Measurements from ENCODE around the gene CEP131. TPM values are rescaled to one million over a fixed set of nuclear protein-coding genes. Genes with fewer than 3 reads are reported as not detected.

Gene CEP131
- total RNA-seq, 2 donors from 2014 or later, result 23.2 to 28.0 TPM

- Histone ChIP-seq H3K27me3 (ENCODE audit: control insufficient read depth, insufficient read depth, low read length, poor library complexity, severe bottlenecking) (no peaks in the 10 kb centered on the region), H3K4me3 (ENCODE audit: low read length) (no peak overlapping the region), H3K27ac (ENCODE audit: low read depth, low read length) (no peak overlapping the region), H3K36me3 (ENCODE audit: control insufficient read depth, insufficient read depth, low read length) (no peaks in the 10 kb centered on the region), H3K4me1 (ENCODE audit: control insufficient read depth, insufficient read depth, low read length) (no peaks in the 10 kb centered on the region), H3K9me3 (ENCODE audit: control insufficient read depth, low read length) (no peaks in the 10 kb centered on the region), H3K9ac (ENCODE audit: extremely low read depth, low read length, poor library complexity, severe bottlenecking) (no peak overlapping the region)
- H3K27ac Mint-ChIP-seq, result no peak overlapping the region
- H3K36me3 Mint-ChIP-seq (ENCODE audit: low read depth), result no peaks in the 10 kb centered on the region
- no peak overlapping the region for H3K4me3 Mint-ChIP-seq
- no peak for DNase-seq
- TF ChIP-seq CTCF (conservative IDR thresholded peaks at IDR 0.05), result no peak
- H3K4me1 Mint-ChIP-seq, result no peaks in the 10 kb centered on the region
- H3K27me3 Mint-ChIP-seq (ENCODE audit: insufficient read depth), result no peaks in the 10 kb centered on the region
- H3K9me3 Mint-ChIP-seq, result peaks cover 8% of the 10 kb centered on the region
- 88 to 93% methylated on average over 4 to 7 of the region's 8 CpGs for WGBS, 2 experiments (ENCODE audit: insufficient coverage in 1 of 2, insufficient read length in 1 of 2)
These were observed 82.7 kb downstream of the CEP131 start for GRCh38 chr17:81140018-81140417.

Other genes with a start within 250 kb of the CEP131 start
- 10 to 100 TPM; 28.4 to 32.5 TPM for gene CHMP6, start 231.1 kb downstream of the CEP131 start, total RNA-seq
- gene BAIAP2, start 187.8 kb downstream of the CEP131 start, total RNA-seq, result 10 to 100 TPM; 24.9 to 32.7 TPM
- not detected for gene PVALEF, start 57.5 kb downstream of the CEP131 start, total RNA-seq
- gene AATK, start 56.7 kb downstream of the CEP131 start, total RNA-seq, result 1 to 10 TPM; 3.3 to 4.3 TPM
- 10 to 100 TPM; 30.0 to 45.0 TPM for gene TEPSIN, start 16.1 kb upstream of the CEP131 start, total RNA-seq
- 10 to 100 TPM; 42.7 to 48.7 TPM for gene NDUFAF8, start 16.4 kb upstream of the CEP131 start, total RNA-seq
- gene SLC38A10, start 72.3 kb upstream of the CEP131 start, total RNA-seq, result 10 to 100 TPM; 60.2 to 90.3 TPM
- gene BAHCC1, start 172.5 kb upstream of the CEP131 start, total RNA-seq, result 10 to 100 TPM; 63.9 to 78.1 TPM